Endothelial cell of umbilical vein (primary cell): ENCODE data around the gene TSEN15. TPM values are rescaled to one million over a fixed set of nuclear protein-coding genes. Genes with fewer than 3 reads are reported as not detected.

Experiments
- BruUV-seq: library from RNA; stranded (reverse); fragments of 400-500 nt; replicated peaks from 2 replicates; lab custom pipeline; 2021; lab: Mats Ljungman, UMichigan
- CTCF ChIA-PET: fragments of 300-600, 350-600 bp; sonication (Branson Sonifier 250); formaldehyde crosslinking; loops from one replicate; lab custom pipeline; 2021; ENCODE audit warnings: antibody characterized with exemption, inconsistent platforms; lab: Charles Lee
- POLR2A ChIA-PET: fragments of 300-600, 350-600 bp; sonication (Branson Sonifier 250); formaldehyde crosslinking; loops from one replicate; lab custom pipeline; 2021; ENCODE audit warnings: antibody characterized with exemption, inconsistent platforms; lab: Charles Lee
- DNase-seq: peaks from one replicate; pipeline ENCODE4 v3.0.0-alpha.2; 2011; ENCODE audit warnings: low read depth, low spot score
- FAIRE-seq: peaks from 2 replicates; lab custom pipeline; 2011; peaks lifted over from hg19 to GRCh38; lab: Jason Lieb, UNC
- H2AFZ ChIP-seq: 2 replicates; pipeline ENCODE4 v1.6.0; 2012; ENCODE audit warnings: low read depth, low read length, control low read depth, inconsistent platforms
- H3K27ac ChIP-seq: 2 replicates; pipeline ENCODE4 v1.5.1; 2011; ENCODE audit warnings: low read depth, mild to moderate bottlenecking, control low read depth, low read length, moderate library complexity; ENCODE audit not compliant: insufficient read depth
- H3K27me3 ChIP-seq, 2 experiments: 2 replicates each; pipeline versions ENCODE4 v1.6.0 to v1.6.1; 2011; ENCODE audit warnings: low read length in 2 of 2, mixed read lengths in 1 of 2; ENCODE audit not compliant: control insufficient read depth in 2 of 2, insufficient read depth in 2 of 2
- H3K36me3 ChIP-seq, 2 experiments: 2 replicates in 1 of 2; 3 replicates in 1 of 2; pipeline ENCODE4 v1.5.1; 2011; ENCODE audit warnings: low read length in 2 of 2, mild to moderate bottlenecking in 1 of 2, moderate library complexity in 1 of 2; ENCODE audit not compliant: control insufficient read depth in 2 of 2, insufficient read depth in 2 of 2; ENCODE audit errors: extremely low read depth in 1 of 2
- H3K4me1 ChIP-seq: 3 replicates; pipeline ENCODE4 v1.5.1; 2011; ENCODE audit warnings: mild to moderate bottlenecking, low read length; ENCODE audit not compliant: control insufficient read depth, insufficient read depth; ENCODE audit errors: extremely low read depth
- H3K4me2 ChIP-seq: 2 replicates; pipeline ENCODE4 v1.6.1; 2011; ENCODE audit warnings: low read length, control low read depth, mixed read lengths; ENCODE audit not compliant: insufficient read depth
- H3K4me3 ChIP-seq, 3 experiments: fragments of 200-600 bp in 1 of 3; sonication (generic), shearing (Covaris generic) in 1 of 3; replicated peaks in 1 of 3; 2 replicates each; pipeline ENCODE4 v1.5.1; 2011 to 2016; ENCODE audit warnings: control low read depth in 3 of 3, low read length in 3 of 3, mild to moderate bottlenecking in 2 of 3, inconsistent platforms in 1 of 3, low read depth in 1 of 3, moderate library complexity in 1 of 3; ENCODE audit not compliant: insufficient read depth in 1 of 3
- H3K79me2 ChIP-seq: 2 replicates; pipeline ENCODE4 v1.6.0; 2012; ENCODE audit warnings: low read length, inconsistent platforms; ENCODE audit not compliant: control insufficient read depth, insufficient read depth
- H3K9ac ChIP-seq: replicated peaks from 2 replicates; pipeline ENCODE3; 2011; ENCODE audit warnings: low read length, control low read depth; ENCODE audit not compliant: insufficient read depth; ENCODE audit errors: extremely low read depth
- H3K9me1 ChIP-seq: replicated peaks from 3 replicates; pipeline ENCODE4 v1.6.0; 2011; ENCODE audit warnings: mild to moderate bottlenecking, low read length; ENCODE audit not compliant: control insufficient read depth, insufficient read depth; ENCODE audit errors: extremely low read depth
- H3K9me3 ChIP-seq: replicated peaks from 2 replicates; pipeline ENCODE4 v1.5.1; 2012; ENCODE audit warnings: low read length, inconsistent platforms; ENCODE audit not compliant: control insufficient read depth, insufficient read depth
- H4K20me1 ChIP-seq: replicated peaks from 2 replicates; pipeline ENCODE3; 2011; ENCODE audit warnings: mild to moderate bottlenecking, low read length; ENCODE audit not compliant: control insufficient read depth, insufficient read depth; ENCODE audit errors: extremely low read depth
- EZH2 ChIP-seq: IDR thresholded peaks from 2 replicates; pipeline ENCODE4 v1.6.1; 2012; ENCODE audit warnings: borderline replicate concordance, low read depth, mild to moderate bottlenecking, moderate library complexity, low read length, inconsistent platforms; ENCODE audit not compliant: severe bottlenecking
- FOS ChIP-seq: IDR thresholded peaks from 2 replicates; pipeline ENCODE4 v1.6.1; 2011; ENCODE audit warnings: mild to moderate bottlenecking, low read length, moderate library complexity, borderline replicate concordance; ENCODE audit not compliant: insufficient read depth
- GATA2 ChIP-seq: IDR thresholded peaks from 2 replicates; pipeline ENCODE4 v1.7.0; 2011; ENCODE audit warnings: low read depth, mild to moderate bottlenecking, moderate library complexity, mixed read lengths, low read length; ENCODE audit not compliant: insufficient read length, insufficient read depth
- JUN ChIP-seq: IDR thresholded peaks from 2 replicates; pipeline ENCODE4 v1.6.1; 2011; ENCODE audit warnings: borderline replicate concordance, low read depth; ENCODE audit not compliant: insufficient read length, insufficient read depth
- MYC ChIP-seq: IDR thresholded peaks from one replicate; pipeline ENCODE4 v1.6.1; 2011; ENCODE audit warnings: mild to moderate bottlenecking, low read depth, low read length
- POLR2A ChIP-seq: IDR thresholded peaks from 2 replicates; pipeline ENCODE4 v1.6.1; 2012; ENCODE audit warnings: low read depth, mild to moderate bottlenecking, control low read depth, low read length
- POLR2AphosphoS5 ChIP-seq: IDR thresholded peaks from 2 replicates; pipeline ENCODE4 v1.6.1; 2012; ENCODE audit warnings: low read depth, mild to moderate bottlenecking, control low read depth, low read length, moderate library complexity; ENCODE audit not compliant: insufficient read depth
- dilution Hi-C: fragments of 300-500 bp; cut with MboI; formaldehyde crosslinking; loops from one replicate; pipeline ENCODE4 v1.15.0; 2019; ENCODE audit warnings: low sequenced_read_pairs; ENCODE audit not compliant: extremely low pct_ligation_motif_present
- intact Hi-C: fragments of 100-400 bp; cut with micrococcal nuclease; formaldehyde crosslinking; loops from one replicate; pipeline ENCODE4 v1.10.0; 2022
- polyA plus RNA-seq, 4 experiments: library from polyadenylated mRNA; depleted of rRNA in 3 of 4; stranded (reverse) in 3 of 4; unstranded in 1 of 4; fragments of >200 nt; gene quantifications; 2 replicates each; pipeline versions ENCODE4 v1.2.1 to v1.2.3, GENCODE V29; 2011 to 2012; ENCODE audit warnings: missing spikeins in 1 of 4
- total RNA-seq: library from RNA; stranded (reverse); gene quantifications from 2 replicates; pipeline ENCODE4 v1.2.3, GENCODE V29; 2021
- TF ChIP-seq, protein P1 (sequence below): IDR thresholded peaks from 2 replicates; pipeline ENCODE4 v1.6.1; 2011; ENCODE audit not compliant: insufficient read depth, insufficient read length
- TF ChIP-seq, protein P2 (sequence below), 2 donors: IDR thresholded peaks; 1 replicate in 1 of 2; 2 replicates in 1 of 2; pipeline ENCODE4 v1.5.1; 2011; ENCODE audit warnings: low read length in 2 of 2, mild to moderate bottlenecking in 2 of 2, moderate library complexity in 2 of 2, control low read depth in 1 of 2, inconsistent platforms in 1 of 2, low read depth in 1 of 2; ENCODE audit not compliant: insufficient read depth in 1 of 2; ENCODE audit errors: extremely low read depth in 1 of 2

Gene TSEN15
- total and polyA plus RNA-seq, 2 donors (not counting 3 experiments of a cell fraction or from before 2014, with no cell fraction given), result 20.6 to 25.8 TPM

DNA sequence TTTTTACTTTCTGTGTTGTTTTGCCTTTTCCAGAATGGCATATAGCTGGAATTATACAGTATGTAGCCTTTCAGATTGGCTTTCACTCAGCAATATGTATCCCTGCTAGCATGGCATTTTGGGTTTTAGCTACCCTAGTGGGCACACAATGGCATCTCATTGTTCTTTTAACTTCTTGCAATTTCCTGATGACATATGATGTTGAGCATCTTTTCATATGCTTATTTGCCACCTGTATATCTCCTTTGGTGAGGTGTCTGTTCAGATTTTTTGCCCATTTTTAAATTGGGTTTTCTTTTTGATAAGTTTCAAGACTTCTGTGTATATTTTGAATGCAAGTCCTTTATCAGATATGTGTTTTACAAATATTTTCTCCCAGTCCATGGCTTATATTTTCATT, 14.0 kb downstream of the TSEN15 start:
- no peak for TF ChIP-seq EZH2
- no peak for TF ChIP-seq GATA2
- TF ChIP-seq JUN, result no peak
- no peak for TF ChIP-seq POLR2A
- TF ChIP-seq, protein P1, sequence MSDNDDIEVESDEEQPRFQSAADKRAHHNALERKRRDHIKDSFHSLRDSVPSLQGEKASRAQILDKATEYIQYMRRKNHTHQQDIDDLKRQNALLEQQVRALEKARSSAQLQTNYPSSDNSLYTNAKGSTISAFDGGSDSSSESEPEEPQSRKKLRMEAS, result no peak
- TF ChIP-seq MYC, result no peak
- no peak for TF ChIP-seq FOS
- TF ChIP-seq POLR2AphosphoS5, result no peak
- TF ChIP-seq, protein P2, sequence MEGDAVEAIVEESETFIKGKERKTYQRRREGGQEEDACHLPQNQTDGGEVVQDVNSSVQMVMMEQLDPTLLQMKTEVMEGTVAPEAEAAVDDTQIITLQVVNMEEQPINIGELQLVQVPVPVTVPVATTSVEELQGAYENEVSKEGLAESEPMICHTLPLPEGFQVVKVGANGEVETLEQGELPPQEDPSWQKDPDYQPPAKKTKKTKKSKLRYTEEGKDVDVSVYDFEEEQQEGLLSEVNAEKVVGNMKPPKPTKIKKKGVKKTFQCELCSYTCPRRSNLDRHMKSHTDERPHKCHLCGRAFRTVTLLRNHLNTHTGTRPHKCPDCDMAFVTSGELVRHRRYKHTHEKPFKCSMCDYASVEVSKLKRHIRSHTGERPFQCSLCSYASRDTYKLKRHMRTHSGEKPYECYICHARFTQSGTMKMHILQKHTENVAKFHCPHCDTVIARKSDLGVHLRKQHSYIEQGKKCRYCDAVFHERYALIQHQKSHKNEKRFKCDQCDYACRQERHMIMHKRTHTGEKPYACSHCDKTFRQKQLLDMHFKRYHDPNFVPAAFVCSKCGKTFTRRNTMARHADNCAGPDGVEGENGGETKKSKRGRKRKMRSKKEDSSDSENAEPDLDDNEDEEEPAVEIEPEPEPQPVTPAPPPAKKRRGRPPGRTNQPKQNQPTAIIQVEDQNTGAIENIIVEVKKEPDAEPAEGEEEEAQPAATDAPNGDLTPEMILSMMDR (IDR thresholded peaks at IDR 0.05; ENCODE audit: extremely low read depth in 1 of 2, insufficient read depth in 1 of 2, low read depth in 1 of 2, low read length in 2 of 2), result no peak
- H4K20me1 ChIP-seq, result no peaks in the 10 kb centered on the region
- DNase-seq (no peak), FAIRE-seq (no peak)
- no peak overlapping the region for H2AFZ ChIP-seq
- no TSS peak for BruUV-seq
- no peaks in the 10 kb centered on the region for H3K79me2 ChIP-seq
- no peak overlapping the region for H3K4me2 ChIP-seq
- no peak overlapping the region for H3K27ac ChIP-seq
- no peaks in the 10 kb centered on the region for H3K27me3 ChIP-seq
- H3K9me3 ChIP-seq, result no peaks in the 10 kb centered on the region
- H3K4me3 ChIP-seq, result no peak overlapping the region
- dilution Hi-C loops, result no loop called here
- ChIA-PET CTCF (no interaction called here), POLR2A (no interaction called here)
- H3K9ac ChIP-seq, result no peak overlapping the region
- H3K4me1 ChIP-seq, result no peaks in the 10 kb centered on the region
- no peaks in the 10 kb centered on the region for H3K36me3 ChIP-seq
- no peaks in the 10 kb centered on the region for H3K9me1 ChIP-seq
- intact Hi-C loops, result no loop called here
